Fibroblast of lung (primary cell): ENCODE measurements around the gene AZIN2.

Source experiments
- EZH2 ChIP-seq: IDR thresholded peaks from 2 replicates; pipeline ENCODE4 v1.5.1; 2012; ENCODE audit warnings: low read length, control low read depth, mild to moderate bottlenecking; ENCODE audit errors: missing control alignments
- TF ChIP-seq, protein P1 (sequence below), 2 donors: IDR thresholded peaks in 1 of 2; conservative IDR thresholded peaks in 1 of 2; 1 replicate in 1 of 2; 2 replicates in 1 of 2; pipeline ENCODE4 v1.5.1; 2011 to 2012; ENCODE audit warnings: low read length in 2 of 2, control low read depth in 1 of 2, inconsistent platforms in 1 of 2, low read depth in 1 of 2, mild to moderate bottlenecking in 1 of 2

DNA sequence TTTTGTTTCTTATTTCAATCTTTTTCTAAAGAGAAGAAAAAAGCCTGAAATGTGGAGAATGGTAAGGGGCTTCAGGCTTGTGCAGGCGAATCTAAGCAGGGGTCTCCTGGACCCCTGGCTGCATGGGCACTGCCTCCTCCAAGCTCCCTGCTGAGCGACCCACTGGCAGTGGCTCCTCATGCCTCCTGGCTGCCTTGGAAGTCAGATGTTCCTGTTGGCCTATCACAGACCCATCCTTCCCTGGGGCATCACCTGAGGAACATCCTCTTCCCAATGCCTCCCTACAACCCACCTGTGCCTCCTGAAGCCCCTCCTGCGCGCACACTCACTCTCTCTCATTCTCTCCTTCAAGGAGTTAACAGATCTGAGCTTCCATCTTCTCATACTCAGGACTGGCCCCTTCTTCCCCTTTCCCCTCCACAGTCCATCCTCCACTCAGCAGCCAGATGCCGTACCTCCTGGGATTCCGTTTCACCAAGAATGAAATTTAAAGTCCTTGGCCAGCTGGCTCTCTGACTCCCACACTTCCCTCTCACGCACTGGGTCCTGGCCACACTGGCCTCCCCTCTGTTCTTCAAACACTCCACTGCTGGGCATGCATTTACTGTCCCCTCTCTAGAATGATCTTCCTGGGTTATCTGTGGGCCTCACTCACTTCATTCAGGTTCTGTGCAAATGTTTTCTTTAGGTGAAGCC lies 41.7 kb downstream of the AZIN2 start:
- TF ChIP-seq, protein P1, sequence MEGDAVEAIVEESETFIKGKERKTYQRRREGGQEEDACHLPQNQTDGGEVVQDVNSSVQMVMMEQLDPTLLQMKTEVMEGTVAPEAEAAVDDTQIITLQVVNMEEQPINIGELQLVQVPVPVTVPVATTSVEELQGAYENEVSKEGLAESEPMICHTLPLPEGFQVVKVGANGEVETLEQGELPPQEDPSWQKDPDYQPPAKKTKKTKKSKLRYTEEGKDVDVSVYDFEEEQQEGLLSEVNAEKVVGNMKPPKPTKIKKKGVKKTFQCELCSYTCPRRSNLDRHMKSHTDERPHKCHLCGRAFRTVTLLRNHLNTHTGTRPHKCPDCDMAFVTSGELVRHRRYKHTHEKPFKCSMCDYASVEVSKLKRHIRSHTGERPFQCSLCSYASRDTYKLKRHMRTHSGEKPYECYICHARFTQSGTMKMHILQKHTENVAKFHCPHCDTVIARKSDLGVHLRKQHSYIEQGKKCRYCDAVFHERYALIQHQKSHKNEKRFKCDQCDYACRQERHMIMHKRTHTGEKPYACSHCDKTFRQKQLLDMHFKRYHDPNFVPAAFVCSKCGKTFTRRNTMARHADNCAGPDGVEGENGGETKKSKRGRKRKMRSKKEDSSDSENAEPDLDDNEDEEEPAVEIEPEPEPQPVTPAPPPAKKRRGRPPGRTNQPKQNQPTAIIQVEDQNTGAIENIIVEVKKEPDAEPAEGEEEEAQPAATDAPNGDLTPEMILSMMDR (conservative IDR thresholded peaks at IDR 0.05 in 1 of 2, IDR thresholded peaks at IDR 0.05 in 1 of 2; ENCODE audit: low read depth in 1 of 2, low read length in 2 of 2), result no peak
- no peak for TF ChIP-seq EZH2
